ENCODE measurements around the gene RBM34.

RBM34 gene

GRCh38 chr1:235106457-235106856 is 54.6 kb downstream of the RBM34 start:
- TF ChIP-seq CTCF (conservative IDR thresholded peaks at IDR 0.05; ENCODE audit: low read length), result no peak
- no peak for TF ChIP-seq EZH2phosphoT487 (IDR thresholded peaks at IDR 0.05; ENCODE audit: borderline replicate concordance)
- Histone ChIP-seq H3K9ac (ENCODE audit: low read depth, low read length, poor library complexity, severe bottlenecking) (no peak overlapping the region), H4K20me1 (ENCODE audit: insufficient read depth, low read length, poor library complexity, severe bottlenecking) (peaks cover 11% of the 10 kb centered on the region), H2AFZ (ENCODE audit: low read length) (no peak overlapping the region), H3K9me2 (replicated peaks; ENCODE audit: low read depth, low read length) (no peaks in the 10 kb centered on the region), H3K27me3 (ENCODE audit: insufficient read depth, low read length, poor library complexity, severe bottlenecking) (no peaks in the 10 kb centered on the region), H3K4me2 (ENCODE audit: low read depth, low read length, poor library complexity, severe bottlenecking) (no peak overlapping the region), H3K4me1 (ENCODE audit: insufficient read depth, low read length, poor library complexity, severe bottlenecking) (no peaks in the 10 kb centered on the region), H3K36me3 (ENCODE audit: insufficient read depth, low read length) (peaks cover 48% of the 10 kb centered on the region), H3K79me2 (ENCODE audit: insufficient read depth, low read length) (peaks cover 6% of the 10 kb centered on the region; the same call in 1 of the 2 replicates), H3F3A (ENCODE audit: low read depth) (no peaks in the 10 kb centered on the region; the same call in 1 of the 2 replicates), H3K9me3 (ENCODE audit: insufficient read depth, low read depth, low read length) (no peaks in the 10 kb centered on the region), H3K4me3 (ENCODE audit: low read length, poor library complexity, severe bottlenecking) (no peak overlapping the region)

GRCh38 chr1:235105051-235106043 is 55.7 kb downstream of the RBM34 start:
- H2AFZ ChIP-seq (ENCODE audit: low read length), result no peak overlapping the region
- peaks cover 37% of the 10 kb centered on the region; the same call in 1 of the 2 replicates for H3K36me3 ChIP-seq (ENCODE audit: insufficient read depth, low read length)
- H3K4me1 ChIP-seq (ENCODE audit: insufficient read depth, low read length, poor library complexity, severe bottlenecking), result no peaks in the 10 kb centered on the region
- H3K79me2 ChIP-seq (ENCODE audit: insufficient read depth, low read length), result peaks cover 6% of the 10 kb centered on the region; the same call in 1 of the 2 replicates
- no peak overlapping the region for H3K9ac ChIP-seq (ENCODE audit: low read depth, low read length, poor library complexity, severe bottlenecking)
- H3F3A ChIP-seq (ENCODE audit: low read depth), result no peaks in the 10 kb centered on the region; the same call in 1 of the 2 replicates
- H3K4me2 ChIP-seq (ENCODE audit: low read depth, low read length, poor library complexity, severe bottlenecking), result no peak overlapping the region
- no peaks in the 10 kb centered on the region for H3K27me3 ChIP-seq (ENCODE audit: insufficient read depth, low read length, poor library complexity, severe bottlenecking)
- peaks cover 5% of the 10 kb centered on the region for H4K20me1 ChIP-seq (ENCODE audit: insufficient read depth, low read length, poor library complexity, severe bottlenecking)
- H3K4me3 ChIP-seq (ENCODE audit: low read length, poor library complexity, severe bottlenecking), result no peak overlapping the region
- H3K9me2 ChIP-seq (replicated peaks; ENCODE audit: low read depth, low read length), result no peaks in the 10 kb centered on the region
- no peak for TF ChIP-seq EZH2phosphoT487 (IDR thresholded peaks at IDR 0.05; ENCODE audit: borderline replicate concordance)
- no peak for TF ChIP-seq CTCF (conservative IDR thresholded peaks at IDR 0.05; ENCODE audit: low read length)
- H3K9me3 ChIP-seq (ENCODE audit: insufficient read depth, low read depth, low read length), result no peaks in the 10 kb centered on the region

GRCh38 chr1:235102993-235103411 is 58.0 kb downstream of the RBM34 start:
- Histone ChIP-seq H3K36me3 (ENCODE audit: insufficient read depth, low read length) (peaks cover 13% of the 10 kb centered on the region; the same call in 1 of the 2 replicates), H3K4me1 (ENCODE audit: insufficient read depth, low read length, poor library complexity, severe bottlenecking) (no peaks in the 10 kb centered on the region)

More at GRCh38 chr1:235102993-235103411, 58.0 kb downstream of the RBM34 start:
- TF ChIP-seq EZH2phosphoT487 (IDR thresholded peaks at IDR 0.05; ENCODE audit: borderline replicate concordance) (no peak), CTCF (conservative IDR thresholded peaks at IDR 0.05; ENCODE audit: low read length) (no peak)
- no peak overlapping the region for H3K4me3 ChIP-seq (ENCODE audit: low read length, poor library complexity, severe bottlenecking)
- H4K20me1 ChIP-seq (ENCODE audit: insufficient read depth, low read length, poor library complexity, severe bottlenecking), result no peaks in the 10 kb centered on the region
- no peaks in the 10 kb centered on the region for H3K9me3 ChIP-seq (ENCODE audit: insufficient read depth, low read depth, low read length)
- no peaks in the 10 kb centered on the region for H3K79me2 ChIP-seq (ENCODE audit: insufficient read depth, low read length)
- no peak overlapping the region for H3K9ac ChIP-seq (ENCODE audit: low read depth, low read length, poor library complexity, severe bottlenecking)
- no peak overlapping the region for H3K4me2 ChIP-seq (ENCODE audit: low read depth, low read length, poor library complexity, severe bottlenecking)
- no peak overlapping the region for H2AFZ ChIP-seq (ENCODE audit: low read length)
- no peaks in the 10 kb centered on the region for H3K9me2 ChIP-seq (replicated peaks; ENCODE audit: low read depth, low read length)
- H3K27me3 ChIP-seq (ENCODE audit: insufficient read depth, low read length, poor library complexity, severe bottlenecking), result no peaks in the 10 kb centered on the region
- no peaks in the 10 kb centered on the region; the same call in 1 of the 2 replicates for H3F3A ChIP-seq (ENCODE audit: low read depth)

Data from Loucy (cell line).